ENCODE measurements around the gene RNF17. TPM values are rescaled to one million over a fixed set of nuclear protein-coding genes. Genes with fewer than 3 reads are reported as not detected.

The RNF17 gene
- polyA plus RNA-seq, 1 of the 3 experiments (the other 2 are of a cell fraction), result not detected

- Histone ChIP-seq H3K79me2 (ENCODE audit: insufficient read depth) (no peaks in the 10 kb centered on the region; the same call in 1 of the 2 replicates), H2AFZ (ENCODE audit: low read depth) (no peak overlapping the region), H3F3A (replicated peaks; ENCODE audit: insufficient read depth) (no peaks in the 10 kb centered on the region), H3K4me3 (ENCODE audit: low read depth in 2 of 2, low read length in 1 of 2) (no peak overlapping the region), H3K9ac (no peak overlapping the region), H3K4me2 (no peak overlapping the region), H3K27ac (ENCODE audit: low read depth in 2 of 2, low read length in 1 of 2) (no peak overlapping the region), H4K20me1 (ENCODE audit: insufficient read depth) (no peaks in the 10 kb centered on the region), H3K9me3 (no peaks in the 10 kb centered on the region), H3K4me1 (ENCODE audit: control insufficient read depth in 1 of 2, insufficient read depth in 2 of 2, low read depth in 1 of 2, low read length in 1 of 2) (no peaks in the 10 kb centered on the region), H3K27me3 (ENCODE audit: insufficient read depth) (no peaks in the 10 kb centered on the region; the same call in 1 of the 2 replicates), H3K9me2 (no peaks in the 10 kb centered on the region), H3K36me3 (replicated peaks in 1 of 2; ENCODE audit: control insufficient read depth in 1 of 2, insufficient read depth in 2 of 2, low read length in 1 of 2) (no peaks in the 10 kb centered on the region)
- no peak for DNase-seq
- POLR2A ChIA-PET, result no interaction called here
- CTCF ChIA-PET, result no interaction called here
- no peak for TF ChIP-seq FOXJ3 (CRISPR knock-in tag; IDR thresholded peaks at IDR 0.05)
- TF ChIP-seq IRF3 (IDR thresholded peaks at IDR 0.05; ENCODE audit: low read depth, low read length), result no peak
- no peak for TF ChIP-seq GABPA (IDR thresholded peaks at IDR 0.05; ENCODE audit: low read depth)
- TF ChIP-seq RXRA (IDR thresholded peaks at IDR 0.05; ENCODE audit: borderline replicate concordance, low read depth), result no peak
- TF ChIP-seq EZH2phosphoT487 (IDR thresholded peaks at IDR 0.05; ENCODE audit: borderline replicate concordance, low read depth), result no peak
- no peak for TF ChIP-seq JUND (IDR thresholded peaks at IDR 0.05)
- no peak for TF ChIP-seq NFIC (IDR thresholded peaks at IDR 0.05; ENCODE audit: borderline replicate concordance)
- WGBS (ENCODE audit: low lambda C conversion rate), result 45% methylated on average over 9 of the region's 9 CpGs
Observed at GRCh38 chr13:24863748-24864540, 100.0 kb downstream of the RNF17 start.

GRCh38 chr13:24864579-24864978 lies 100.6 kb downstream of the RNF17 start:
- Histone ChIP-seq H3F3A (replicated peaks; ENCODE audit: insufficient read depth) (no peaks in the 10 kb centered on the region), H3K9me3 (no peaks in the 10 kb centered on the region), H2AFZ (ENCODE audit: low read depth) (no peak overlapping the region), H3K4me2 (no peak overlapping the region), H4K20me1 (ENCODE audit: insufficient read depth) (no peaks in the 10 kb centered on the region), H3K79me2 (ENCODE audit: insufficient read depth) (no peaks in the 10 kb centered on the region; the same call in 1 of the 2 replicates), H3K4me1 (ENCODE audit: control insufficient read depth in 1 of 2, insufficient read depth in 2 of 2, low read depth in 1 of 2, low read length in 1 of 2) (no peaks in the 10 kb centered on the region), H3K36me3 (replicated peaks in 1 of 2; ENCODE audit: control insufficient read depth in 1 of 2, insufficient read depth in 2 of 2, low read length in 1 of 2) (no peaks in the 10 kb centered on the region), H3K27me3 (ENCODE audit: insufficient read depth) (no peaks in the 10 kb centered on the region; the same call in 1 of the 2 replicates), H3K27ac (ENCODE audit: low read depth in 2 of 2, low read length in 1 of 2) (no peak overlapping the region), H3K4me3 (ENCODE audit: low read depth in 2 of 2, low read length in 1 of 2) (no peak overlapping the region), H3K9me2 (no peaks in the 10 kb centered on the region), H3K9ac (no peak overlapping the region)
- ChIA-PET POLR2A (no interaction called here), CTCF (no interaction called here)
- 98% methylated on average over 2 of the region's 2 CpGs for WGBS (ENCODE audit: low lambda C conversion rate)
- DNase-seq, result no peak
- no peak for TF ChIP-seq POLR2AphosphoS5 (IDR thresholded peaks at IDR 0.05; ENCODE audit: low read depth, low read length)
- TF ChIP-seq FOXJ3 (CRISPR knock-in tag; IDR thresholded peaks at IDR 0.05), result no peak

Data from SK-N-SH (cell line).